Measurements from ENCODE around the gene FCN1. TPM values are rescaled to one million over a fixed set of nuclear protein-coding genes. Genes with fewer than 3 reads are reported as not detected.

Gene FCN1
- total and polyA plus RNA-seq, 10 of the 15 experiments (the other 5 are each of a cell fraction or from before 2014, with no cell fraction given) = 0.08 TPM; not detected in 9

DNA sequence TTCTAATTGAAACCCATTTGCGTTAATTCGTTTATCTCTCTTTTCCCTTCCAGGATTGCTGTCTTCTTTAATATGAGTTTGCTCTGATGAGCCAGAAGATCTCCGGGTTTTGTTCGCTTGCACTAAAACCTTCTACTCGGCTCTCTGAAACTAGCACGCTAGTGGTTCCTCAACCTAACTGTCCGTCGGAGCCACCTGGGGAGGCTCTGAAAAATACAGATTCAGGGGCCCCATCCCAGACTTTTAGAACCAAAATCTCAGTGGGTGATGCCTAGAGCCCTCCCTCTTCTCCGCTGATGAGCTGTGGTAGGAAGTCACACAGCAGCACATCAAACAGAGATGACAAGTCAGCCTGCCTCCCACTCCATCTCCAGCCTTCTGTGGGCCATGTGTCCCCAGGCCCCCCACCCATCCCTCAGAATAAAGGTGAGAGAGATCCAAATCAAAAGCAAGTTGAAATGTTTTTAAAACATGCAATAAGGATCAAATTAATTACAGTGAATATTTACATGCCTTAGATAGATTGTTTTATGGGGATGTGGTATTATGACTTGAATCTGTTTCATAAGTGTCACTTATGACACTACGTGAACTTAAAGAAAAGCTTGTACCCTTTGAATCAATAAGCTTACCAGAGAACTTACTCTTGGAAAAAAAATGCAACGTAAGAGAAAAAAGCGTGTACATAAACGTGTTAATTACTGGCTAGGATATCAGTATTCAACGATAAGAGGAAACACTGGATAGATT is 20.7 kb downstream of the FCN1 start:
- in situ Hi-C loops (cut with MboI) = no loop called here
- BruUV-seq (replicated peaks) = no TSS peak
- SMC1A ChIA-PET (ENCODE audit: uncharacterized antibody, unreplicated experiment) = interaction anchor here (1.0 to 1.1 kb wide), 3 partner anchors 10 to 34 kb away, joined by 3 to 5 read pairs (median 3); no protein-coding TSS in a partner anchor
- DNase-seq (ENCODE audit: low read depth, low spot score) (no peak), FAIRE-seq (no peak), ATAC-seq (no peak)
- Histone ChIP-seq H3K9ac (ENCODE audit: control insufficient read depth, insufficient read depth, low read length) (no peak overlapping the region), H3K27ac (ENCODE audit: control insufficient read depth, insufficient read depth) (no peak overlapping the region), H4K20me1 (ENCODE audit: control insufficient read depth, insufficient read depth) (no peaks in the 10 kb centered on the region), H3K4me3 (no peak overlapping the region), H3K4me1 (ENCODE audit: control insufficient read depth, insufficient read depth, low read length) (0 out of 2 replicates have a peak, but pooled peaks cover 4% of the 10 kb centered on the region), H2AFZ (ENCODE audit: control insufficient read depth, low read depth, low read length) (no peak overlapping the region), H3K36me3 (ENCODE audit: control insufficient read depth in 2 of 2, insufficient read depth in 2 of 2, low read length in 1 of 2) (no peaks in the 10 kb centered on the region), H3K9me3 (replicated peaks; ENCODE audit: control insufficient read depth, insufficient read depth, low read length) (peaks cover 8% of the 10 kb centered on the region), H3K4me2 (ENCODE audit: control insufficient read depth, insufficient read depth) (no peak overlapping the region), H3K27me3 (replicated peaks in 1 of 2; ENCODE audit: control insufficient read depth in 2 of 2, insufficient read depth in 2 of 2, low read length in 1 of 2) (no peaks in the 10 kb centered on the region), H3K79me2 (ENCODE audit: control insufficient read depth, insufficient read depth, low read length) (no peaks in the 10 kb centered on the region)
- RAD21 ChIA-PET (ENCODE audit: unreplicated experiment) = no interaction called here
- intact Hi-C loops (cut with micrococcal nuclease; ENCODE audit: unreplicated experiment) = no loop called here
- CTCF ChIA-PET = interaction anchor here (0.8 to 0.9 kb wide), 2 partner anchors 10 to 39 kb away, joined by 3 read pairs; no protein-coding TSS in a partner anchor
- TF ChIP-seq NFIC (IDR thresholded peaks at IDR 0.05; ENCODE audit: low read depth, low read length) (no peak), ZBTB33 (IDR thresholded peaks at IDR 0.05) (no peak), MTA2 (IDR thresholded peaks at IDR 0.05; ENCODE audit: low read depth) (no peak), EED (IDR thresholded peaks at IDR 0.05; ENCODE audit: low read depth) (no peak), TAF1 (IDR thresholded peaks at IDR 0.05; ENCODE audit: borderline replicate concordance, low read depth, low read length) (no peak)
- POLR2A ChIA-PET = no interaction called here
- 68% methylated on average over 14 of the region's 14 CpGs for WGBS (ENCODE audit: insufficient coverage, insufficient replicate concordance, low lambda C conversion rate, missing lambda C conversion rate)

Data from GM12878 (cell line).